Activated CD8-positive, alpha-beta memory T cell treated with anti-CD3 and anti-CD28 coated beads for 4 hours (primary cell): ENCODE data around the gene PTPRJ.

Experiments
- DNase-seq, 2 donors: peaks; one replicate each; pipeline ENCODE4 v3.0.0-alpha.2; 2020; ENCODE audit warnings: low read depth in 2 of 2

Gene PTPRJ

GRCh38 chr11:47969401-47969800 lies 11.0 kb upstream of the PTPRJ start:
- DNase-seq = no peak

GRCh38 chr11:47971501-47971900 lies 8.9 kb upstream of the PTPRJ start:
- DNase-seq = no peak

DNA sequence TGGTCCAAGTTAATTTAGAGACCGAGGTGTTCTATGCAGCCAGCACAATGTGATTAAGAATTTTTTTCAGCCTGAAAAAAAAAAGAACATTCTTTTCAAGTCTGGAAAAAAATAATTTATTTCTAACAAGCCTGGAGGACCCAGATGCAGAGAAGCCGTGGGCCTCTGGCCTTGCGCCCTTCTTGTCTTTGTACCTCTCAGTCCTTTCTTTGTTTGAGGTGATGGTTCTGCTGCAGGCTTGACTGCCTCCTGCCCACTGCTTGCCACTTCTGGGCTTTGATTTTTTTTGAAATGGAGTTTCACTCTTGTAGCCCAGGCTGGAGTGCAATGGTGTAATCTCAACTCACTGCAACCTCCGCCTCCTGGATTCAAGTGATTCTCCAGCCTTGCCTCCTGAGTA lies 7.2 kb upstream of the PTPRJ start:
- DNase-seq = no peak

- DNase-seq = no peak
Observed at GRCh38 chr11:47976931-47977330, 3.4 kb upstream of the PTPRJ start.

DNA sequence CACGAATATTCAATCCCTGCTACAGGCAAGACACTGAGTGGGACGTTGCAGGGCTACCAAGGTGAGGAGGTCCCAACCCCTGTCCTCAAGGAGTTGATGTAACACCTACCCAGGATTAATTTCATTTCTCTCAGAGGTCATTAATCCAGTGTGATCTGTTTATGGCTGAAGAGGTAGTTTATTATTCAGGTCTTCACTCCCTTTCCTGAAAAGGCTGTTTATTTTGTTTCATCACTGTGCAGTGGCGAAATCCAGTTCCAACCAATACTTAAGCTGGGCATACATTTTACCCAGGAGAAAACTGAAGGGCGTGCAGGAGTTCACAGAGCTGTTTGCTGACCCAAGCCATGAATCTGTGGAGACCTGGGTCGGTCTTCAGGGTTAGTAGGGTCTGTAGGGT lies 2.7 kb upstream of the PTPRJ start:
- DNase-seq = no peak

- DNase-seq = no peak
Observed at GRCh38 chr11:47979378-47980087, 826 bp upstream of the PTPRJ start.

- DNase-seq = no peak
Observed at GRCh38 chr11:47980907-47981621, 705 bp downstream of the PTPRJ start.

GRCh38 chr11:47981667-47982404 lies 1.5 kb downstream of the PTPRJ start:
- DNase-seq = no peak

DNA sequence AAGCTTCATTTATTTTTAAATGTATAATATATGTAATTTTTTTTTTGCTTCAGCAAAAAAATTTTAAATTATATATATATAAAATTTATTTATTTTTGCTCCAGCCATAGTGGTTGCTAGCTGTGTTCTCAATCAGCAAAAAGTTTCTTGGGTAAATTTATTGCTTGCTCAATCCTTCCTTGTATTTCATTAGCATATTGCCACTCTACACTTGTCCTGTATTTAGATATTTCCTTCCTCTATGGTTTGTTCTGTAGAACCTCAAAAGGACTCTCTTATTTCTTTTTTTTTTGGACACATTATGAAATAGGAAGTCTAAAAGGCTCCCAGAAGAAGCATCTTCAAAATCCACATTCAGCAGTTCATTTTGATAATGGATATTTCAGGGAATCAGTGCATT lies 2.3 kb downstream of the PTPRJ start:
- no peak for DNase-seq

GRCh38 chr11:47983464-47984397 lies 3.4 kb downstream of the PTPRJ start:
- no peak for DNase-seq

DNA sequence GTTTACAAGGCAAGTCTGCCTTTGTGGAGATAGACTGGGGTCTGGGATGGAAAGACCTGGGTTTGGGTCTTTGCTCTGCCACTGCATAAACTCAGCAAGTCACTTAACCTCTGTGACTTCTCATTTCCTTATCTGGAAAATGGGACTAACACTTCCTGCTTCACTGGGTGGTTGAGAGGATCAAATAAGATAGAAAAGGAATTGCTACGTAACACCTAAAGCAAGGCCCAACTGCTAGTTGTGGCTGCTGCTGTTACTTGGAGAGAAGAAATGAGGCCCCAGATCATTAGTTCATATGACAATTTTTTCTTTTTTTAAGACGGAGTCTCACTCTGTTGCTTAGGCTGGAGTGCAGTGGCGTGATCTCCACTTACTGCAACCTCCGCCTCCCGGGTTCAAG lies 5.9 kb downstream of the PTPRJ start:
- no peak for DNase-seq

GRCh38 chr11:47986742-47987141 lies 6.4 kb downstream of the PTPRJ start:
- no peak for DNase-seq

DNA sequence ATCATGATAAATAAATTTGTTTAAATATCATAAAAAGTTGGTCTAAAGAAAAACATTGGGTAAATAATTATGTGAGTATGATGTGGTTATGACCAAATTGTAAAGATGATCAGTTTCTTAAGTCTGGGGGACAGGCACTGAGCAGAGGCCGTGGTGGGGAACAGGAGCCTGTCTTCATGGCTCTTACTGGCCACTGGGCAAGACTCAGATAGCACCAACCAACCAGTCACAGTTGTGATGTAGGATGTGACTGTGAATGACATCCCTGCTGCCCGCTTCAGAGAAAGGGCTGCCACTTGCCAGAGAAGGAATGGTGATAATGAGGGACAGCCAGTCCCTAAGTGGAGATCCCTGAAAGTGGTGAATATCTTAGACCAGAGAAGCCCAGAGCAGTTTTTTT lies 7.0 kb downstream of the PTPRJ start:
- no peak for DNase-seq

DNA sequence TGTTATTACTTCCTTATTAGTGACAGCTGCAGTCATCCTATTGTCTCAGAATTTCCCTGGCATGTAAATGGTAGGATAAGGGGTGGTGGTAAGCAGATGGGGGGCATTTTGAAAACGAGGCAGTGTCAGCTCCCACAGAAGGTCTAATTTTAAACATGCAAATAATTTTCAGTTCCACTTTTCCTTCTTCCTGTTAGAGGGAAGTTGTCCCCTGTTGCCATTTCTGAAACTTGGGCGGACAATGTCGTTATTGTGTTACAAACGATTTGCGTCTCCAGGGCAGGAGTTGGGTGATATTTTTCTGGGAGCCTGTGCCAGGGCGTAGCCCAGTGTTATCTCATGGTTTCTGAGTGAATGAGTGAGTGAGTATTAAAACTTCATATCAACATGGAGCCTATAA lies 7.4 kb downstream of the PTPRJ start:
- no peak for DNase-seq

DNA sequence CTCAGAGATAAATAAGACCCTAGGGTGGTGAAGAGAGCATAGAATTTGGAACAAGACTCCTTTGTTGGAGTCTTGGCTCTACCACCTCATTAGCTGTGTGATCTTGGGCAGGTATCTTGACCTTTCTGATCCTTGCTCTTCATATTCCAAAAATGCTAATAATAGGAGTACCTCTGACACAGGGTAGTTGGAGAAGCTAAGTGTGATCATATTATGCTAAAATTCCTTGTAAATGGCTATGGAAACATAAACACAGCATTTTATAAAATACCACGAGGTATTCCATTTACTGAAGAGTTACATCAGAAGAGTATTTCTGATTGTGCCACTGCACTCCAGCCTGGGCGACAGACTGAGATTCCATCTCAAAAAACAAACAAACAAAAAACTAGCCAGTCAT lies 9.4 kb downstream of the PTPRJ start:
- DNase-seq = no peak

- no peak for DNase-seq
Observed at GRCh38 chr11:47991266-47991830, 11.0 kb downstream of the PTPRJ start.

DNA sequence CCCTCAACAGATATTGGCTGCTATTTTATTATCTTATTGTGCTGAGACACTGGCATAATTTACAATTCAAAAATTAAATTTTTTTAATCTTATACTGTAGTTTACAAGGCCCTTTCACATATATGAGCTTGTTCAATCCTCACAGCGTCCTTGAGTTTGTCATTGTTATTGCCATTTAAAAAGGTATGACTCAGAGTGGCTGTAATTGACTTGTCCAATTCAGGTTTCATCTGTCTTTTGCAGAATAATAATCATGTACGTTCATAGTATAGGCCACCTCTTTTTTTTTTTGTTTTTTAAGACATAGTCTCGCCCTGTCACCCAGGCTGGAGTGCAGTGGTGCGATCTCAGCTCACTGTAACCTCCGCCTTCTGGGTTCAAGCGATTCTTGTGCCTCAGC lies 11.5 kb downstream of the PTPRJ start:
- DNase-seq = no peak

DNA sequence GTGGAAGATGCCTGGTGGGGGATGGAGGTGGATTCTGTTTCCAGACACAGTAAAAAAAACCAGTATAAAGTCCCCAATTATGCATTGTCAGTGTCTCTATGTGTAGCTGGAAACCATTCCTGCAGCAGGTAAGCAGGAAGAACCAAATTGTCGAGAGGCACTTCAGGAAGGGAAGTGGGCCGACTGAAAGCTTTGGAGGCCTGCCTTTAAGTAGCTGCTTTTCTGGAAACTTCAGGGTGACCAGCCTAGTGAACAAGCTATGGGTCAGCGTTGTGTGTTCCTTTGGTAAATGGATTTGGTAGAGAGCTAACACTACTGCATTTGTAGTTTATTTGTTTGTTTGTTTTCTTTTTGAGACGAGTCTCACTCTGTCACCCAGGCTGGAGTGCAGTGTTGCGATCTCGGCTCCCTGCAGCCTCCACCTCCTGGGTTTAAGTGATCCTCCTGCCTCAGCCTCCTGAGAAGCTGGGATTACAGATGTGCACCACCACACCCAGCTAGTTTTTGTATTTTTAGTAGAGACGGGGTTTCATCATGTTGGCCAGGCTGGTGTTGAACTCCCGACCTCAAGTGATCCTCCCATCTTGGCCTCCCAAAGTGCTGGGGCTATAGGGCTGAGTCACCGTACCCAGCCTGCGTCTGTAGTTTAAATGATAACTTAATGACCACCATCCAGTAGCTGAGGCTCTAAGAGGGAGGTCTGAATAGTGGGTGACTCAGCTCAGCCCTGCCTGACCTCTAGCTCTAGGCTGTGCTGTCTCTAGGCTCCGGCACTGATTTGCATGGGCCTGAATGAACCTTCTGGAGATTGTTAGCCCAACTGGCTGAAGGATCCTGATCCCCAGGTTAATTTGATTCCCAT lies 12.8 kb downstream of the PTPRJ start:
- no peak for DNase-seq

GRCh38 chr11:47994417-47994816 lies 14.1 kb downstream of the PTPRJ start:
- DNase-seq = no peak

- no peak for DNase-seq
Observed at GRCh38 chr11:47995360-47995769, 15.0 kb downstream of the PTPRJ start.
